NT2/D1 (cell line): Measurements from ENCODE around the gene LRTM2.

Experiments used
- SUZ12 ChIP-seq: IDR thresholded peaks from 2 replicates; pipeline ENCODE4 v1.6.1; 2011; ENCODE audit not compliant: insufficient read length, insufficient read depth; ENCODE audit errors: extremely low read depth
- YY1 ChIP-seq: IDR thresholded peaks from 2 replicates; pipeline ENCODE4 v1.6.1; 2011; ENCODE audit not compliant: insufficient read length, insufficient read depth
- ZNF274 ChIP-seq: IDR thresholded peaks from 2 replicates; pipeline ENCODE4 v1.6.1; 2011; ENCODE audit warnings: mild to moderate bottlenecking, low read depth, low read length

- TF ChIP-seq YY1 (no peak), SUZ12 (no peak), ZNF274 (no peak)
Measured at GRCh38 chr12:1835211-1836131, 15.1 kb downstream of the LRTM2 start.
